Measurements from ENCODE around the gene IKZF4. TPM values are rescaled to one million over a fixed set of nuclear protein-coding genes. Genes with fewer than 3 reads are reported as not detected.
"Not testable (repeated sequence)": the region's sequence is repeated elsewhere in the genome, so short reads cannot be mapped to it uniquely, and the experiment has no call there.

IKZF4 gene
- total RNA-seq: 10 to 100 TPM; 15.8 to 44.9 TPM

DNA sequence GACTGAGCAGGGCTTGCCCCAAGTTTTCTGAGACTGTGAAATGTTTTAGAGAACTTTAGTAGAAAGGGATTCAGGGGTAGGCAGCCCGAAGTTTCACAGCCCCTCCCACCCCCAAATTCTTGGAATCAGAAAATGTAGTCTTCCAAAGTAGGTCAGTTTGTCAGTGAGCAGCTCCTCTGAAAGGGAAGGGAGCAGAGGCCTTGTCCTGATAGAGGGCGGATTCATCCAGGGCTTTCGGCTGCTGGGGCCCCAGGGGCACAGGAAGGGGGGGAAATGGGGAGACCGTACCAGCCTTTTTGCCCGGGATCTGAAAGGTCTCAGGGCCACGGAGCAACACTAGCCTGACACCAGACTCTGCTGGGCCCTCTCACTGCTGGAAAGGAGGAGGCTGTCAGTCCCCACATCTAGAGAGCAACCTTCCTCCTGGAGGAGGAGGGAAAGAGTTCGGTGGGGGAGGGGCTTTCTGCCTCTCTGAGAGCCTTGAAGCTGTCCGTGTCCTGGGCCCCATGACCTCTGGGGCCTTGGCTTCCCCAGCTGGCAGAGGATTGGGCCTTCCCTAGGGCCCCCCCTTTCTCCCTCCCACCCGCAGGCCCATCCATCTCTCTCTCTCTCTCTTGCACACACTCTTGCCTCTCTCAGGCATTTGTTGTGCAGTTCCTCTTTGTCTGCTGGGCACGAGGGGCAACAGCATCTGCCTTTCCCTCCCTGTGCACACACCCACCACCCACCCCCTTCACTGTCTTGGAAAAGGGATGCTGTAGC, at the start of gene IKZF4:
IKZF4 (plus strand) TSS at position 621 of the 762 bp plus-strand sequence. CDS start 451 bp downstream, outside the sequence.
- Mint-ChIP-seq H3K36me3 (peaks cover 10% of the 10 kb centered on the region), H3K4me3 (peak within 1 kb of the TSS; percentile 93), H3K4me1 (peaks cover 47% of the 10 kb centered on the region), H3K27ac (peak within 1 kb of the TSS; percentile 85), H3K27me3 (no peaks in the 10 kb centered on the region), H3K9me3 (ENCODE audit: low read depth) (no peaks in the 10 kb centered on the region)
- peak; percentile 45 for DNase-seq
- ATAC-seq: peak; percentile 16
- CTCF ChIA-PET: interaction anchor here (1.2 to 3.7 kb wide), 6 partner anchors 9 to 84 kb away, joined by 3 to 21 read pairs (median 4); partner anchors contain the start of genes PA2G4 and SUOX

DNA sequence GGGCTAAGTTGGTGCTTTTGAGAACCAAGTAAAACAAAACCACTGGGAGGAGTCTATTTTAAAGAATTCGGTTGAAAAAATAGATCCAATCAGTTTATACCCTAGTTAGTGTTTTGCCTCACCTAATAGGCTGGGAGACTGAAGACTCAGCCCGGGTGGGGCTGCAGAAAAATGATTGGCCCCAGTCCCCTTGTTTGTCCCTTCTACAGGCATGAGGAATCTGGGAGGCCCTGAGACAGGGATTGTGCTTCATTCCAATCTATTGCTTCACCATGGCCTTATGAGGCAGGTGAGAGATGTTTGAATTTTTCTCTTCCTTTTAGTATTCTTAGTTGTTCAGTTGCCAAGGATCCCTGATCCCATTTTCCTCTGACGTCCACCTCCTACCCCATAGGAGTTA, 48.8 kb upstream of the IKZF4 start:
- Mint-ChIP-seq H3K9me3 (ENCODE audit: low read depth) (no peaks in the 10 kb centered on the region), H3K4me3 (no peak overlapping the region), H3K4me1 (peaks cover 41% of the 10 kb centered on the region), H3K27me3 (no peaks in the 10 kb centered on the region), H3K36me3 (peaks cover 29% of the 10 kb centered on the region), H3K27ac (peak overlapping the region; percentile 43)
- ATAC-seq: no peak
- no peak for DNase-seq
- CTCF ChIA-PET: no interaction called here

DNA sequence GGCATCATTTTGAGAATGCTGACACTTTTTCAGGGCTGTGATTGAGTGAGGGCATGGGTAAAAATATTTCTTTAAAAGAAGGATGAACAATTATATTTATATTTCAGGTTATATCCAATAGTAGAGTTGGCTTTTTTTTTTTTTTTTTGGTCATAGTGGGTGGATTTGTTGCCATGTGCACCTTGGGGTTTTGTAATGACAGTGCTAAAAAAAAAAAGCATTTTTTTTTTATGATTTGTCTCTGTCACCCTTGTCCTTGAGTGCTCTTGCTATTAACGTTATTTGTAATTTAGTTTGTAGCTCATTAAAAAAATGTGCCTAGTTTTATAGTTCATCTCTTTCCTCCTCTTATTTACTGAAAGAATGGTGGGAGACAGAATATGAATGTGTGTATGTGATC, 48.4 kb upstream of the IKZF4 start:
- Mint-ChIP-seq H3K4me3 (no peak overlapping the region), H3K4me1 (peaks cover 40% of the 10 kb centered on the region), H3K27ac (no peak overlapping the region), H3K9me3 (ENCODE audit: low read depth) (no peaks in the 10 kb centered on the region), H3K36me3 (peaks cover 29% of the 10 kb centered on the region), H3K27me3 (no peaks in the 10 kb centered on the region)
- ATAC-seq (no peak), DNase-seq (no peak)
- CTCF ChIA-PET: interaction anchor here (0.7 kb wide), 1 partner anchor 147 kb away, joined by 4 read pairs; no protein-coding TSS in a partner anchor

GRCh38 chr12:55972911-55973598, 47.8 kb upstream of the IKZF4 start:
- CTCF ChIA-PET: interaction anchor here (0.7 to 3.1 kb wide), 17 partner anchors 11 to 235 kb away, joined by 3 to 25 read pairs (median 6); partner anchors contain the start of genes DGKA, ORMDL2, SARNP and SMARCC2
- Mint-ChIP-seq H3K36me3 (peaks cover 28% of the 10 kb centered on the region), H3K27me3 (no peaks in the 10 kb centered on the region), H3K27ac (no peak overlapping the region), H3K4me3 (no peak overlapping the region), H3K4me1 (peaks cover 34% of the 10 kb centered on the region), H3K9me3 (ENCODE audit: low read depth) (no peaks in the 10 kb centered on the region)
- ATAC-seq: no peak
- peak; percentile 54 for DNase-seq

GRCh38 chr12:55973599-55974307, 47.1 kb upstream of the IKZF4 start, which contains the start of gene RAB5B:
RAB5B (plus strand) TSS chr12:55974078; CDS start chr12:55986961, 12,883 bp downstream.
- ATAC-seq: peak; percentile 93

GRCh38 chr12:55974308-55974730, 46.5 kb upstream of the IKZF4 start:
- Mint-ChIP-seq H3K27me3 (no peaks in the 10 kb centered on the region), H3K9me3 (ENCODE audit: low read depth) (no peaks in the 10 kb centered on the region), H3K4me3 (no peak overlapping the region), H3K36me3 (peaks cover 24% of the 10 kb centered on the region), H3K4me1 (peaks cover 26% of the 10 kb centered on the region), H3K27ac (no peak overlapping the region)
- ATAC-seq (peak; percentile 24), DNase-seq (peak; percentile 71)
- CTCF ChIA-PET: interaction anchor here (0.7 to 3.1 kb wide), 22 partner anchors 10 to 236 kb away, joined by 3 to 25 read pairs (median 5); partner anchors contain the start of genes DGKA, ORMDL2, SARNP and SMARCC2

More at GRCh38 chr12:55973599-55974307, 47.1 kb upstream of the IKZF4 start, which contains the start of gene RAB5B:
- Mint-ChIP-seq H3K27ac (no peak within 1 kb of the TSS), H3K9me3 (ENCODE audit: low read depth) (no peaks in the 10 kb centered on the region), H3K4me1 (peaks cover 29% of the 10 kb centered on the region), H3K36me3 (peaks cover 25% of the 10 kb centered on the region), H3K4me3 (no peak within 1 kb of the TSS), H3K27me3 (no peaks in the 10 kb centered on the region)
- CTCF ChIA-PET: interaction anchor here (0.7 to 3.1 kb wide), 23 partner anchors 9 to 235 kb away, joined by 3 to 25 read pairs (median 5); partner anchors contain the start of genes DGKA, ORMDL2, SARNP and SMARCC2
- peak; percentile 100 for DNase-seq

GRCh38 chr12:55978393-55978792, 42.5 kb upstream of the IKZF4 start:
- H3K27ac Mint-ChIP-seq: no peak overlapping the region
- H3K36me3 Mint-ChIP-seq: peaks cover 17% of the 10 kb centered on the region
- ATAC-seq (no peak), DNase-seq (no peak)
- no peak overlapping the region for H3K4me3 Mint-ChIP-seq
- H3K9me3 Mint-ChIP-seq (ENCODE audit: low read depth): no peaks in the 10 kb centered on the region
- H3K4me1 Mint-ChIP-seq: peaks cover 12% of the 10 kb centered on the region
- no peaks in the 10 kb centered on the region for H3K27me3 Mint-ChIP-seq
- CTCF ChIA-PET: interaction anchor here (1.8 kb wide), 1 partner anchor 53 kb away, joined by 4 read pairs; no protein-coding TSS in a partner anchor

GRCh38 chr12:55979069-55979468, 41.8 kb upstream of the IKZF4 start:
- ATAC-seq (no peak), DNase-seq (no peak)
- H3K27ac Mint-ChIP-seq: no peak overlapping the region
- H3K27me3 Mint-ChIP-seq: no peaks in the 10 kb centered on the region
- no peaks in the 10 kb centered on the region for H3K9me3 Mint-ChIP-seq (ENCODE audit: low read depth)
- H3K4me1 Mint-ChIP-seq: peaks cover 12% of the 10 kb centered on the region
- peaks cover 17% of the 10 kb centered on the region for H3K36me3 Mint-ChIP-seq
- no peak overlapping the region for H3K4me3 Mint-ChIP-seq
- CTCF ChIA-PET: no interaction called here

DNA sequence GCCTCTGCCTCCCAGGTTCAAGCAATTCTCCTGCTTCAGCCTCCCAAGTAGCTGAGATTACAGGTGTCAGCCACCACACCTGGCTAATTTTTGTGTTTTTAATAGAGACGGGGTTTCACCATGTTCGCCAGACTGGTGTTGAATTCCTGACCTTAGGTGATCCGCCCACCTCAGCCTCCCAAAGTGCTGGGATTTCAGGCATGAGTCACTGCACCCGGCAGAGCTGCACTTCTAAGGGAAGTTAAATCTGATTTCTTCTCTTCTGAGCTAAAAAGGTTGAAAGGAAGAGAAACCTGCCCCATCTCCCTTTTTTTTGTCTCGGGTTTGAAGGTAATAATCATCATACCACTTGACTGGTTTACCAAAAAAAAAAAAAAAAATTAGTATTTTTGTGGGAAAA, 39.0 kb upstream of the IKZF4 start:
- DNase-seq; ATAC-seq; H3K4me3 Mint-ChIP-seq; H3K27me3 Mint-ChIP-seq; H3K4me1 Mint-ChIP-seq; H3K9me3 Mint-ChIP-seq (ENCODE audit: low read depth); H3K27ac Mint-ChIP-seq: not testable (repeated sequence)
- H3K36me3 Mint-ChIP-seq: peaks cover 15% of the 10 kb centered on the region
- CTCF ChIA-PET: interaction anchor here (0.8 to 4.7 kb wide), 4 partner anchors 10 to 48 kb away, joined by 3 to 25 read pairs (median 5); partner anchors contain the start of gene SUOX

- no peaks in the 10 kb centered on the region for H3K9me3 Mint-ChIP-seq (ENCODE audit: low read depth)
- ATAC-seq (no peak), DNase-seq (no peak)
- CTCF ChIA-PET: interaction anchor here (0.8 to 4.7 kb wide), 5 partner anchors 9 to 48 kb away, joined by 3 to 25 read pairs (median 4); partner anchors contain the start of gene SUOX
- H3K36me3 Mint-ChIP-seq: peaks cover 15% of the 10 kb centered on the region
- no peaks in the 10 kb centered on the region for H3K27me3 Mint-ChIP-seq
- no peak overlapping the region for H3K4me3 Mint-ChIP-seq
- peaks cover 7% of the 10 kb centered on the region for H3K4me1 Mint-ChIP-seq
- H3K27ac Mint-ChIP-seq: no peak overlapping the region
These were observed 38.4 kb upstream of the IKZF4 start for GRCh38 chr12:55982319-55982936.

- Mint-ChIP-seq H3K4me3 (no peak overlapping the region), H3K36me3 (peaks cover 12% of the 10 kb centered on the region), H3K4me1 (peaks cover 7% of the 10 kb centered on the region), H3K27me3 (no peaks in the 10 kb centered on the region), H3K27ac (no peak overlapping the region), H3K9me3 (ENCODE audit: low read depth) (no peaks in the 10 kb centered on the region)
- CTCF ChIA-PET: interaction anchor here (1.3 to 4.7 kb wide), 3 partner anchors 9 to 35 kb away, joined by 4 to 25 read pairs (median 7); partner anchors contain the start of gene SUOX
- DNase-seq (no peak), ATAC-seq (no peak)
These were observed 37.5 kb upstream of the IKZF4 start for GRCh38 chr12:55983232-55983842.

- no peaks in the 10 kb centered on the region for H3K9me3 Mint-ChIP-seq (ENCODE audit: low read depth)
- peaks cover 4% of the 10 kb centered on the region for H3K4me1 Mint-ChIP-seq
- ATAC-seq (no peak), DNase-seq (no peak)
- peaks cover 16% of the 10 kb centered on the region for H3K36me3 Mint-ChIP-seq
- CTCF ChIA-PET: interaction anchor here (4.7 kb wide), 1 partner anchor 11 kb away, joined by 25 read pairs; the partner anchor contains the start of gene SUOX
- no peak overlapping the region for H3K4me3 Mint-ChIP-seq
- H3K27me3 Mint-ChIP-seq: no peaks in the 10 kb centered on the region
- no peak overlapping the region for H3K27ac Mint-ChIP-seq
These were observed 36.0 kb upstream of the IKZF4 start for GRCh38 chr12:55984861-55985260.

Data from activated CD8-positive, alpha-beta memory T cell treated with anti-CD3 and anti-CD28 coated beads, Interleukin-2, amount 10 ng/mL, durations not matched to agents 7 days and 5 days (primary cell).